Bronchial epithelial cell (primary cell): Measurements from ENCODE around the gene EPB41L4B. TPM values are rescaled to one million over a fixed set of nuclear protein-coding genes. Genes with fewer than 3 reads are reported as not detected.

ENCODE experiments used
- DNase-seq: peaks from one replicate; pipeline ENCODE4 v3.0.0-alpha.2; 2010; ENCODE audit warnings: low read depth
- FAIRE-seq: peaks from 2 replicates; lab custom pipeline; 2011; peaks lifted over from hg19 to GRCh38; lab: Jason Lieb, UNC
- H3K27me3 ChIP-seq: 2 replicates; pipeline ENCODE4 v1.5.1; 2011; ENCODE audit warnings: low read length; ENCODE audit not compliant: control insufficient read depth, insufficient read depth
- H3K36me3 ChIP-seq: 2 replicates; pipeline ENCODE4 v1.5.1; 2011; ENCODE audit warnings: low read length; ENCODE audit not compliant: control insufficient read depth, insufficient read depth
- H3K4me3 ChIP-seq: 2 replicates; pipeline ENCODE4 v1.5.1; 2011; ENCODE audit warnings: mild to moderate bottlenecking, low read depth, low read length, control low read depth
- total RNA-seq: library from RNA; depleted of rRNA; stranded (reverse); fragments of >200 nt; gene quantifications from 2 replicates; pipeline ENCODE4 v1.2.1, GENCODE V29; 2014
- TF ChIP-seq, protein P1 (sequence below): IDR thresholded peaks from 2 replicates; pipeline ENCODE4 v1.5.1; 2011; ENCODE audit warnings: mild to moderate bottlenecking, moderate library complexity, low read length, control low read depth, inconsistent platforms; ENCODE audit not compliant: insufficient read depth, severe bottlenecking

Gene EPB41L4B
- total RNA-seq, 1 donor from 2014 or later = 30.3 TPM

DNA sequence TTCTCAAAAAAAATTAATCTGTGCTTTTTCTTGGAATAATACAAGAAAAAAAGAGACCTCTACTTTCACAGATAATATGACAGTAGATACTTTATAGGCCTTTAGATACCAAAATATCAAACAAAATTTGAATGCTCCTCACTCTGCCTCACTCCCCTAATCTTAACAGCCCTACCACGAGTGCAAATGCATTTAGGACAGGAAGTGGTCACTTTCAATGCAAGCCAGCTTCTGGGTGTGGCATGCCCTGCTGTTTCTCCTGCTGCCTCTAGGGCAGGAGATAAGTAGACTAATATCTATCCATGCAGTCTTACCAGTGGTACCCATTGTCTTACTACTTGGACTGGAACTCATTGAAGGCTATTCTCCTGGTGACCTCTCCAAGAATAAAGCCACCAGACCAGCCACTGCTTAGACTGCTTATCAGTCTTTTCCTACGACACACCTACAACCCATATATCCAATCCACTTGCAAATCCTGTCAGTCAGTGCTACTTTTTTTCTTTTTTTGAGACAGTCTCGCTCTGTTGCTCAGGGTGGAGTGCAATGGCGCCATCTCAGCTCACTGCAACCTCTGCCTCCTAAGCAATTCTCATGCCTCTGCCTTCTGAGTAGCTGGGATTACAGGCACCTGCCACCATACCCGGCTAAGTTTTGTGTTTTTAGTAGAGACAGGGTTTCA, 176.8 kb downstream of the EPB41L4B start:
- TF ChIP-seq, protein P1, sequence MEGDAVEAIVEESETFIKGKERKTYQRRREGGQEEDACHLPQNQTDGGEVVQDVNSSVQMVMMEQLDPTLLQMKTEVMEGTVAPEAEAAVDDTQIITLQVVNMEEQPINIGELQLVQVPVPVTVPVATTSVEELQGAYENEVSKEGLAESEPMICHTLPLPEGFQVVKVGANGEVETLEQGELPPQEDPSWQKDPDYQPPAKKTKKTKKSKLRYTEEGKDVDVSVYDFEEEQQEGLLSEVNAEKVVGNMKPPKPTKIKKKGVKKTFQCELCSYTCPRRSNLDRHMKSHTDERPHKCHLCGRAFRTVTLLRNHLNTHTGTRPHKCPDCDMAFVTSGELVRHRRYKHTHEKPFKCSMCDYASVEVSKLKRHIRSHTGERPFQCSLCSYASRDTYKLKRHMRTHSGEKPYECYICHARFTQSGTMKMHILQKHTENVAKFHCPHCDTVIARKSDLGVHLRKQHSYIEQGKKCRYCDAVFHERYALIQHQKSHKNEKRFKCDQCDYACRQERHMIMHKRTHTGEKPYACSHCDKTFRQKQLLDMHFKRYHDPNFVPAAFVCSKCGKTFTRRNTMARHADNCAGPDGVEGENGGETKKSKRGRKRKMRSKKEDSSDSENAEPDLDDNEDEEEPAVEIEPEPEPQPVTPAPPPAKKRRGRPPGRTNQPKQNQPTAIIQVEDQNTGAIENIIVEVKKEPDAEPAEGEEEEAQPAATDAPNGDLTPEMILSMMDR = peak; percentile 47
- peak; percentile 50 for DNase-seq
- FAIRE-seq = no peak
- no peaks in the 10 kb centered on the region for H3K36me3 ChIP-seq
- H3K27me3 ChIP-seq = peaks cover 2% of the 10 kb centered on the region
- no peak overlapping the region for H3K4me3 ChIP-seq

DNA sequence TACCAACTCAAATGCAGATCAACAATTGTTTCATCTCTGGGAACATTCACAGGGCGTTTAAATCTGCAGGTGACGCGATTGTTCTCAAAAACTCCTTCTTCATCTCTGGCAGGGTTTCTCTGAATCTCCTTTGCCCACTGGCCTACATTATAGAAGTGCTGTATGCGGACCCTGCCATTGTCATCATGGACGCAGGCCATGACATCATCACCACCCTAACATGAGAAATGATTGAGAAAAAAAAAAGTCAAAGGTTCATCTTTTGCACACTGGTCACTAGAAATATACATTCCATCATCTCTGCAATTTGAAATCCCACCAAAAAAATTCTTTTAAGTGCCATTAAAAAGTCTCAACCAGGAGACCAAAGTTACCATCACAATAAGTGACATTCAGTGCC, 179.5 kb downstream of the EPB41L4B start:
- FAIRE-seq = no peak
- TF ChIP-seq, protein P1 = no peak
- DNase-seq = no peak
- H3K4me3 ChIP-seq = no peak overlapping the region
- H3K27me3 ChIP-seq = no peaks in the 10 kb centered on the region
- no peaks in the 10 kb centered on the region for H3K36me3 ChIP-seq

GRCh38 chr9:109139851-109140250, 181.0 kb downstream of the EPB41L4B start:
- no peaks in the 10 kb centered on the region for H3K36me3 ChIP-seq
- peak; percentile 18 for FAIRE-seq
- peak; percentile 59 for DNase-seq
- no peaks in the 10 kb centered on the region for H3K27me3 ChIP-seq
- H3K4me3 ChIP-seq = no peak overlapping the region
- TF ChIP-seq, protein P1 = no peak

GRCh38 chr9:109138421-109138820, 182.4 kb downstream of the EPB41L4B start:
- TF ChIP-seq, protein P1 = no peak
- FAIRE-seq = no peak
- H3K4me3 ChIP-seq = no peak overlapping the region
- no peaks in the 10 kb centered on the region for H3K27me3 ChIP-seq
- no peaks in the 10 kb centered on the region for H3K36me3 ChIP-seq
- no peak for DNase-seq

DNA sequence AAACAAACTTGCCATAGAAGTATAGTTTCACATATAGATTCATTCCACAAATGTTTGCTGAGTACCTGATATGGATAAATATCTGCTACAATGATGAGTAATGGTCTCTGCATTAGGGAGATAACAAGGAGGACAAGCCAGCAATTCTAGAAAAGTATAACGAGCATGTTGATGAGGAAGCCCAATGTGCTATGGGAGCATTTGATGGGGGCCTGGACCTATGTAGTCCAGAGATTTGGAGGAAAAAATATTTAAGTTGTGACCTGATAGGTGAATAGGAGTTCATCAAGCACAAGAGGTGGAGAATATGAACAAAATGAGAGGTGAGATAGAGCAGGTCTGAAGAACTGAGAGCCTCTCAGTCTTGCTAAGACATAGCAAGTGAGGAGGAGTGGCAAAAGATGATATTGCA, 186.7 kb downstream of the EPB41L4B start:
- no peaks in the 10 kb centered on the region for H3K36me3 ChIP-seq
- H3K27me3 ChIP-seq = no peaks in the 10 kb centered on the region
- no peak overlapping the region for H3K4me3 ChIP-seq
- DNase-seq (no peak), FAIRE-seq (no peak)
- TF ChIP-seq, protein P1 = no peak

GRCh38 chr9:109133533-109133932, 187.3 kb downstream of the EPB41L4B start:
- TF ChIP-seq, protein P1 = no peak

More at GRCh38 chr9:109133533-109133932, 187.3 kb downstream of the EPB41L4B start:
- Histone ChIP-seq H3K4me3 (no peak overlapping the region), H3K36me3 (no peaks in the 10 kb centered on the region), H3K27me3 (no peaks in the 10 kb centered on the region)
- FAIRE-seq = no peak
- DNase-seq = no peak
